ENCODE results near the gene EXOC4.

EXOC4 gene

DNA sequence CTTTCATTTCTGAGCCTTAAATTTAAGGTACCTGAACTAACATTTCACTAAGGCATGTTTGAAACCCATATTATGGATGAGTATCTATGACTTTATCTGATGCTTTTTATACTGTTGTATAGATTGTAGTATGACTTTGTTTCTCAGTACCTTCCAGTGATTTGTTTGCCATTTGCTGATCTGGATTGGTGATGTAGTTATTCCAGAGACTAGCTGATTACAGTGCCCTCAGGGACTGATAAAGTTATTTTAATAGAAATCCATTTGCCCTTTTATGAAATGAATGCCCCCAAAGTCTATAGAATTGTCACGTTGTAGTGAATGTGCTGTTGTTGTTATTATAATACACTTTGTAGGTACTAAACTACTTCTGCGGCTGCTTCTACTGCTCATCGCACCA is 488.8 kb downstream of the EXOC4 start:
- no peak overlapping the region for H3K4me3 ChIP-seq (ENCODE audit: low read length)

DNA sequence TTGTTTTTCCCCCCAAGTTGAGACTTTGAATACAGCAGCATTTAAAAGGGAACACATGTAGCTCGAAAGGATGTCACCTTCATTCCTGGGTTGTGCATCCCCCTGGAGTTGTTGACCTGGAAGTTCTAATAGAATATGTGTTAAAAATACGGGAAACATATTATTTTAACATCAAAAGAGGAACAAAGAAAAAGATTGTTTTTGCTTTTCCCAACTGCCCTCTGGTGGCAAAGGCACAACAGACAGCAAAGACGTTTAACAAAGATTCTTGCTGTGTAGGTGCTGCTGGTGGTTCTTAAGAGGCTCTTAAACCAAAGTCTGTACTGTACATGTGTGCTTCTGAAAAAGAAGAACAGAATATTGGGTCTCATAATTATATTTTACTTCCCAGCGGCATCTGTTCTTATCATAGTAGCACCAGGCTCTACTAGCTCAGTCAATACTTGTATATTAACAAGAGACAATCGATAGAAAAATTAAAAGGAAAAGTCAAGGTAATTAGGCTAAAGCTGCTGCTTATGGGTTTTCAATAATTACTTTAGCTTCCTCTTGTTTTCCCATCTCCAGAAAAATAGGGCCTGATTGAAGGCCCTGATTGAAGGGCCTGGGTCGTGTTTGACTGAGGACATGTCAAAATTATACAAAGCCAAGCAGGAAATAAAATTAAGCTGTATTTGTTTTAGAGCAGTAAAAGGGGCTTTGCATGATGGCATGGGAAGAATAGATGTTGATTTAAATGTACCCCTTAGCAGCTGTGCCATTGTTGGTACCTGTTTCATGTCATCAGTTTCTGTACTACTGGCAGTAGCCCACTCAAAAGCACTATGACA is 490.0 kb downstream of the EXOC4 start:
- Histone ChIP-seq H2AFZ (ENCODE audit: low read depth, low read length) (no peak overlapping the region), H3K4me3 (ENCODE audit: low read length) (no peak overlapping the region), H3K4me1 (ENCODE audit: insufficient read depth, low read length) (no peaks in the 10 kb centered on the region), H3K27me3 (ENCODE audit: insufficient read depth, low read length) (no peaks in the 10 kb centered on the region), H3K9me3 (ENCODE audit: low read length) (no peaks in the 10 kb centered on the region), H3K36me3 (ENCODE audit: insufficient read depth, low read length) (no peaks in the 10 kb centered on the region)

More for the DNA sequence above, 488.8 kb downstream of the EXOC4 start:
- H2AFZ ChIP-seq (ENCODE audit: low read depth, low read length), result no peak overlapping the region
- no peaks in the 10 kb centered on the region for H3K9me3 ChIP-seq (ENCODE audit: low read length)
- no peaks in the 10 kb centered on the region for H3K36me3 ChIP-seq (ENCODE audit: insufficient read depth, low read length)
- H3K4me1 ChIP-seq (ENCODE audit: insufficient read depth, low read length), result no peaks in the 10 kb centered on the region
- no peaks in the 10 kb centered on the region for H3K27me3 ChIP-seq (ENCODE audit: insufficient read depth, low read length)

DNA sequence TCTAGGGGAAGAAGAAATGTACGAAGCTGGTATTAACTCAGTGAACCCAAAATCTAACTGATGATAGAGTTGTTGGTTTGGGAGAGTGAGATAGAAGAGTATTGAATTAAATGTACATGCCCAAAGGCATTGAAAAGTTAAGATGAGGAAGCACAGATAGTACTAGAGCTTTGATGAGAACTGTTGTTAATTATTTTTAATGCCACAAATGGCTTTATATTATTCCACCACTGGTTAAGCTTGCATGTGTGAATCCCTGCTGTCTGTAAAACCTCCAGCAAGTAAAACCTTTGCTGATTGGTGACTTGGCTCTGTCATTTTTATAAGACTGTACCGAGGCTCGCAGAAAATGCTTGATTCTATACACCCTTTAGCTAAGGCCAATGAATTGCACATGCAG is 491.6 kb downstream of the EXOC4 start:
- no peaks in the 10 kb centered on the region for H3K9me3 ChIP-seq (ENCODE audit: low read length)
- H3K4me3 ChIP-seq (ENCODE audit: low read length), result no peak overlapping the region
- H2AFZ ChIP-seq (ENCODE audit: low read depth, low read length), result no peak overlapping the region
- no peaks in the 10 kb centered on the region for H3K36me3 ChIP-seq (ENCODE audit: insufficient read depth, low read length)
- no peaks in the 10 kb centered on the region for H3K4me1 ChIP-seq (ENCODE audit: insufficient read depth, low read length)
- H3K27me3 ChIP-seq (ENCODE audit: insufficient read depth, low read length), result no peaks in the 10 kb centered on the region

DNA sequence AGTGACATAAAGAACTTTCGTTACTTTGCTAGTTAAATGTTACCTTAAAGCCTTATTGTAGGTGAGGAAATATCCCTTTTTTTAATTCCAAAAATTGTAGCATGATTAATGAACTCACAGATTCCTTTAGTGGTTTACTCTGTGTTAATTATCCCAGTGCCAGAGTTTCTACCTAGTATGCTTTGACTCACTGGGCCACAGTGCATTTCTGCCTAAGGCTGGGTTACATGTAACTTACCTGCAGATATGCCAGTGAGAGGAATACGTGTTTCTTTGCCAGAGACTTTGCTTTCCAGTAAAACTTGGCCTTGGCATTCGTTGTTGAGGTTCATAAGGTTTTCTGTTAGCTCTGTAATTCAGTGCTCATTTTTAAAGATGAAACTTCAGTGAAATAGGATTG is 493.4 kb downstream of the EXOC4 start:
- H3K9me3 ChIP-seq (ENCODE audit: low read length), result no peaks in the 10 kb centered on the region
- no peaks in the 10 kb centered on the region for H3K27me3 ChIP-seq (ENCODE audit: insufficient read depth, low read length)
- H3K4me3 ChIP-seq (ENCODE audit: low read length), result no peak overlapping the region
- no peak overlapping the region for H2AFZ ChIP-seq (ENCODE audit: low read depth, low read length)
- no peaks in the 10 kb centered on the region for H3K36me3 ChIP-seq (ENCODE audit: insufficient read depth, low read length)
- H3K4me1 ChIP-seq (ENCODE audit: insufficient read depth, low read length), result no peaks in the 10 kb centered on the region

DNA sequence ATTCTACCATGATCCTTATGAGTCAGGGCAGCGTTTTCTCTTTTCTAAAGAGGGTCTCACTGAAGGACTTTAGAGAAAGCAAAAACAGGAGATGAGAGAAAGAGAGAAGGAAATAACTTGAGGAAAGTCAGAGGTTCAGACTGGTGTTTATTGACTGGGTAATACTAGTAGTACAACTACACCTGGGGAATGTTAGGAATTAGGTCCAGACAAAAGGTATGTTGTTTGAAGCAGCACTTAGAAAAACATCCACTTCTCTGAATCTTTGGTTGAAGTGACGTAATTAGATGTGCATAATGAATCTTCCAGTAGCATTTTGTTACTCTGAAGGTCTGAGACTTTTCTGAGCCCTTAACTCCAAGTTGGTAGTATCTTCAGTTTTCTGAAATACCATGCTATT is 494.0 kb downstream of the EXOC4 start:
- no peaks in the 10 kb centered on the region for H3K36me3 ChIP-seq (ENCODE audit: insufficient read depth, low read length)
- no peak overlapping the region for H3K4me3 ChIP-seq (ENCODE audit: low read length)
- no peaks in the 10 kb centered on the region for H3K4me1 ChIP-seq (ENCODE audit: insufficient read depth, low read length)
- H3K9me3 ChIP-seq (ENCODE audit: low read length), result no peaks in the 10 kb centered on the region
- H3K27me3 ChIP-seq (ENCODE audit: insufficient read depth, low read length), result no peaks in the 10 kb centered on the region
- H2AFZ ChIP-seq (ENCODE audit: low read depth, low read length), result no peak overlapping the region

DNA sequence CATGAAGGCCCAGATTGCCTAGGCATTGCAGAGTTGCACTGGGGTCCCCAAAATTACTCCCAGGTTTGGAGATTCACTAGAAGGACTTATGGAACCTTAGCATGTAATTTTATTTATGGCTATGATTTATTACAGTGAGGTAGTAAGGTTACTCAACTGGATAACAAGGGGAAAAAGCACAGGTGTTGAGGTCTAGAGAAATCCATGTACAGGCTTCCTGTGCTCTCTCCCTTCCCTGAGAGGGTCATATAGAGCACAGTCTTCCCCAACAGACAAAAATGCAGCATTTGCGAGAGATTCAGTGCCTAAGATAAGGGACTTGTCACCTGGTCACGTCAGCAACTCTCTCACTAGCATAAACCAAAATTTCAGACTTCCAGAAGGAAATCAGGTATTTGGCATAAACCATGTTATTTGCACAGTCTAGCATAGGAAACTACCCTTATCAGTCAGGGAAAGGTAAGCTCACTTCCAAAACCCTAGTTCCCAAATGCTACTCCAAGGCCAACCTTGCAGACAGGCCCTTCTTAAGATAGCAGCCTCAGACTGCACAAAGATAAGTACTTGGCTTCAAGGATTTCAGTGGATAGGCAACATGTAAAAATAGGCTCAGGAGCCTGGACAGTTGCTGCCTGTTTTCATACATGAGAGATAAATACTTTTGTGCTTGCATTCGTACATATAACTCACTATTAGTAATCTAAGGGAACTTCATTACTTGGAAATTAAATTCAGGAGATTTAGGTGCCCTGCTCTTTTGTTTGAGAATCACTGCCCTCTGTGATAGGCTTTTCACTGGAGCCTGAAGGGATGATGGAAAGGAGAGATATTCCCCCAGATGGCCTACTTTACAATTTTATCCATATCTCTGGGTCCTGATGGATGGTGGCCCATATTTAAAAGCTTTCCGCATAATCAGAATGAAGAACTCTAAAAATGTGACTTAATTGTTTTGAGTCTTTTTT is 495.8 kb downstream of the EXOC4 start:
- Histone ChIP-seq H2AFZ (ENCODE audit: low read depth, low read length) (no peak overlapping the region), H3K36me3 (ENCODE audit: insufficient read depth, low read length) (no peaks in the 10 kb centered on the region), H3K27me3 (ENCODE audit: insufficient read depth, low read length) (no peaks in the 10 kb centered on the region), H3K4me1 (ENCODE audit: insufficient read depth, low read length) (no peaks in the 10 kb centered on the region), H3K9me3 (ENCODE audit: low read length) (no peaks in the 10 kb centered on the region), H3K4me3 (ENCODE audit: low read length) (no peak overlapping the region)

DNA sequence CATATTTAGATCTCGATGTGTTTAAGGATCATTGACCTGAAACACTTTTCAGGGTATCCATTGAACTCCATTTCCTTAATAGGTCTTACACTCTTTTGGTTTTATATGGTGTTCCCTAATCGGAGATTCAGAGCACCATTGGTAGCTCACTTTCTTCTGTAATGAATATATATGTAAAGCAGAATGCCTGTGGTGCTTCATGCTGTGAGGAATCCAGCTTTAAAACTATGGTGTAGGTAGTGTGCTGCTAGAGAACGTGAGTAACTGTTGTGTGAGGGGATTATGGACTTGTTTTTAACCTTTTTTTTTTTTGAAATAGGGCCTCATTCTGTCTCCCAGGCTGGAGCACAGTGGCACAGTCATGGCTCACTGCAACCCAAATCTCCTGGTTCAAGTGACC is 497.4 kb downstream of the EXOC4 start:
- Histone ChIP-seq H3K27me3 (ENCODE audit: insufficient read depth, low read length) (no peaks in the 10 kb centered on the region), H3K4me1 (ENCODE audit: insufficient read depth, low read length) (no peaks in the 10 kb centered on the region), H3K4me3 (ENCODE audit: low read length) (no peak overlapping the region), H3K9me3 (ENCODE audit: low read length) (no peaks in the 10 kb centered on the region), H3K36me3 (ENCODE audit: insufficient read depth, low read length) (no peaks in the 10 kb centered on the region), H2AFZ (ENCODE audit: low read depth, low read length) (no peak overlapping the region)

DNA sequence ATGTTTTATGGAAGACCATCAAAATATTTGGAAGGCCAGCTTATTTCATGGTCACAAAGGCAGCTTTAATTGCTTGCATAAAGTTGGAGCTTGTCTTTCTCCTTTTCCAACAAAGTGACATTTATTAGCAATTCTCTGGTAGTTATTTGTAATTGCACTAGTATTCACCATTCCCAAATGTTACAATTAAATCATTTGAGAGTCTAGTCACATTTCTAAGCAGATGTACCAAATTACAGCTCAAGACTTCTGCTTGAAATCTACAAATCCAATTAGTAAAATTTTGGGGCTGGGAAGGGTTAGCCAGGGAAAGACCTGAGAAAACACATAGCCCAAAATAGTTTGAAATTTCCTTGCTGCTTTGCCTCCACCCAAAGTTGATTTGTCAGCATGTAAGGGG is 498.2 kb downstream of the EXOC4 start:
- H3K27me3 ChIP-seq (ENCODE audit: insufficient read depth, low read length), result no peaks in the 10 kb centered on the region

DNA sequence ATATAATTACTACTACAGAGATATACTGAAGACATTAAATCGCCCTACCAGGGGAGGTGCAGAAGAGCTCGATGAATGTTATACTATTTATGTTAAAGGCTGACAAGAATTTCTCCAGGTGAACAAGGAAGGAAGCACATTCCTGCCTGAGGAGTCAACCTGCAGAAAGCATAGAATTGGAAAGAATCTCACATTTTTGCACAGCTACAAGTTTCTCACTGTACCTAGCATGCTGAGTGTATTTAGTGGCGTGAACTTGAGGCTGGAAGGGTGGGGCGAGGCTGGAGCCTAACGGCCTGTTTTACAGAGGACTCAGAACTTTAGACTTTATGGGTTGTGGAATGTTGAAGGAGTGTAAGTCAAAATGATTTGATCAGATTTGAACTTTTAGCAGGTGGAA is 500.6 kb downstream of the EXOC4 start:
- Histone ChIP-seq H3K4me1 (ENCODE audit: insufficient read depth, low read length) (no peaks in the 10 kb centered on the region), H3K9me3 (ENCODE audit: low read length) (no peaks in the 10 kb centered on the region), H2AFZ (ENCODE audit: low read depth, low read length) (no peak overlapping the region), H3K27me3 (ENCODE audit: insufficient read depth, low read length) (no peaks in the 10 kb centered on the region), H3K4me3 (ENCODE audit: low read length) (no peak overlapping the region), H3K36me3 (ENCODE audit: insufficient read depth, low read length) (no peaks in the 10 kb centered on the region)

More for the DNA sequence above, 498.2 kb downstream of the EXOC4 start:
- H3K4me1 ChIP-seq (ENCODE audit: insufficient read depth, low read length), result no peaks in the 10 kb centered on the region
- H2AFZ ChIP-seq (ENCODE audit: low read depth, low read length), result no peak overlapping the region
- H3K36me3 ChIP-seq (ENCODE audit: insufficient read depth, low read length), result no peaks in the 10 kb centered on the region
- H3K9me3 ChIP-seq (ENCODE audit: low read length), result no peaks in the 10 kb centered on the region
- H3K4me3 ChIP-seq (ENCODE audit: low read length), result no peak overlapping the region

DNA sequence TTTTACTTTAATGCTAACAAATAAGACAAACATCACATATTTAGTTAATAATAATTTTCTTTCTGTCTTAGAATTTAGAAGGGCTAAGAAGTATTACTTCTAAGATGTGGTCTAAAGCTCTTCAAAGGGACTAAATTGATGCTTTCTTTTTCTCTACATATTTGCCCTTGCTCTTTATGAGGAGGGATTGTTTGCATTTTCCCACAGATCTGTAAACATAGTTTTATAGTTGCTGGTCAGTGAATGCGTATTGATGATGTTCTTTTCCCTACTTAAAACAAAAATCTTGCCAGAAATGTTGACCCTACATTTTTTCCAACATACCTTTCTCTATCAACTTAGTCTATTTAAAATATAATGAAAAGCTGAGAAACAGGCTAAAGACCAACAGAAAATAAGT is 501.8 kb downstream of the EXOC4 start:
- Histone ChIP-seq H2AFZ (ENCODE audit: low read depth, low read length) (no peak overlapping the region), H3K27me3 (ENCODE audit: insufficient read depth, low read length) (no peaks in the 10 kb centered on the region)

DNA sequence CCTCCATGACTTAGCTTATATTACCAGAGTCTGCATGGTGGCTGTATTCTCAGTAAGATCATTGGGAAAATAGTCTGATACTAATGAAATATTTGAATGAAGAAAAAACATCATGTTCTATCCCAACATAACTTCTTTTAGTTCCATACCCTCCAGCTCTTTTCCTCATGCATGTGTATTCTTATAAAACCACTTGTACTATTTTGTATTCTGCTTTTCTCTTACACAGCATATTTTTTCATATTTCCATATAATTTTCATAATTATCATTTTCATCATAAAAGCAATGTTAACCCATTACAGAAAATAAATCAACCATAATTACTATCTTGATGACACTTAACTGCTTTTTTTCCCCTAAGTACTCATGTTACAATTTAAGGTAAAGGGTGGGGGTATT is 503.0 kb downstream of the EXOC4 start:
- Histone ChIP-seq H3K4me1 (ENCODE audit: insufficient read depth, low read length) (no peaks in the 10 kb centered on the region), H2AFZ (ENCODE audit: low read depth, low read length) (no peak overlapping the region), H3K27me3 (ENCODE audit: insufficient read depth, low read length) (no peaks in the 10 kb centered on the region), H3K4me3 (ENCODE audit: low read length) (no peak overlapping the region), H3K36me3 (ENCODE audit: insufficient read depth, low read length) (no peaks in the 10 kb centered on the region), H3K9me3 (ENCODE audit: low read length) (no peaks in the 10 kb centered on the region)

More for the DNA sequence above, 501.8 kb downstream of the EXOC4 start:
- H3K4me1 ChIP-seq (ENCODE audit: insufficient read depth, low read length), result no peaks in the 10 kb centered on the region
- H3K9me3 ChIP-seq (ENCODE audit: low read length), result no peaks in the 10 kb centered on the region
- H3K36me3 ChIP-seq (ENCODE audit: insufficient read depth, low read length), result no peaks in the 10 kb centered on the region
- no peak overlapping the region for H3K4me3 ChIP-seq (ENCODE audit: low read length)

DNA sequence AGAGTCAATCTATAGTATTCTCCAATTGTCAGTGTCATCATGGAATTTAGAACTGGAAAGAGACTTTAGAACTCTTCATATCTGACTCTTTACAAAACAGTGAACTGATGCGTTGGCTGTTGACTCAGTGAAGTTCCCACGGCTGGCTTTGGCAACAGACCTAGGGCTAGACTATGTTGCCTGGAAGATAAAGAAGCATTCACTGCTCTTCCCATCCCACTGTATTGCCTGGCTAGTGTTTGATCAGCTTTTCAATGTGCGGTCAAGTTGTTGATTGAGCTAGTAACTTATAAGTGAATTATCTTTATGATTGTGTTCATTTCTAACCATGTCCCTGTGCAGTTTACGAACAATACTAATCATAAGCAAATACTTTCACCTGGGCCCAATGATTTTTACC is 508.6 kb downstream of the EXOC4 start:
- Histone ChIP-seq H3K4me1 (ENCODE audit: insufficient read depth, low read length) (peaks cover 13% of the 10 kb centered on the region), H3K9me3 (ENCODE audit: low read length) (no peaks in the 10 kb centered on the region), H3K4me3 (ENCODE audit: low read length) (no peak overlapping the region), H2AFZ (ENCODE audit: low read depth, low read length) (no peak overlapping the region), H3K36me3 (ENCODE audit: insufficient read depth, low read length) (no peaks in the 10 kb centered on the region), H3K27me3 (ENCODE audit: insufficient read depth, low read length) (no peaks in the 10 kb centered on the region)

DNA sequence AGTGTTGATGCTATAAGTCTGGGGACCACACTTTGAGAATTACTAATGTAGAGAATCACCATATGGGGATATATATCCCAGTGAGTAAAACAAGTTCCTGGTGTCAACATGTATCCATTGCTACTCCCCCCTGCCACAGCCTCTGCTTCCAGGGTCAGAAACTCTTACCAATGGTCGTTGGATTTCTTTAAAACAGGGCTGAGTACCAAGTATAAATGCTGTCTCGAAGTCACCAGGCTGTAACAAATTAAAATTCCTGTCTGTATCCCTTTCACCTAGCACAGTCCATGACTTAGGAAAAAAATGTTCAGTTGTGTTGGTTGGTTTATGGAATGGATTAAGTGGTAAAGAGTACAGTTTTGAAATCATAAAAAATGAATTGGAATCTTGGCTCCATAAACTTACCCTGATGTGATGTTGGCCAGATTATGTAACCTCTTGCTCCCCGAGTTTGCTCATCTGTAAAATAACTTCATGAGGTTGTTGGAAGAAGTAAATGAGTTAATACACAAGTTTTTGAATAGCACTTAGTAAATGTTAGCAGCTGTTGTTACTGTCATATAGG is 510.3 kb downstream of the EXOC4 start:
- Histone ChIP-seq H3K36me3 (ENCODE audit: insufficient read depth, low read length) (no peaks in the 10 kb centered on the region), H3K27me3 (ENCODE audit: insufficient read depth, low read length) (no peaks in the 10 kb centered on the region), H3K4me3 (ENCODE audit: low read length) (no peak overlapping the region)

More for the DNA sequence above, 510.3 kb downstream of the EXOC4 start:
- no peak overlapping the region for H2AFZ ChIP-seq (ENCODE audit: low read depth, low read length)
- peaks cover 16% of the 10 kb centered on the region for H3K4me1 ChIP-seq (ENCODE audit: insufficient read depth, low read length)
- H3K9me3 ChIP-seq (ENCODE audit: low read length), result no peaks in the 10 kb centered on the region
